Measurements from ENCODE around the gene CD7.

GRCh38 chr17:82267575-82268379 is 49.6 kb downstream of the CD7 start:
- TF ChIP-seq TAF1 (IDR thresholded peaks at IDR 0.05; ENCODE audit: low read depth) (no peak), TCF12 (IDR thresholded peaks at IDR 0.05; ENCODE audit: low read depth) (no peak), RAD21 (IDR thresholded peaks at IDR 0.05; ENCODE audit: low read depth) (no peak)

Measured in Ishikawa (cell line).